ENCODE measurements around the gene ADGRV1. TPM values are rescaled to one million over a fixed set of nuclear protein-coding genes. Genes with fewer than 3 reads are reported as not detected.

ADGRV1 gene
- total RNA-seq, 4 donors from 2014 or later: 0.28 to 6.5 (median 3.7) TPM

DNA sequence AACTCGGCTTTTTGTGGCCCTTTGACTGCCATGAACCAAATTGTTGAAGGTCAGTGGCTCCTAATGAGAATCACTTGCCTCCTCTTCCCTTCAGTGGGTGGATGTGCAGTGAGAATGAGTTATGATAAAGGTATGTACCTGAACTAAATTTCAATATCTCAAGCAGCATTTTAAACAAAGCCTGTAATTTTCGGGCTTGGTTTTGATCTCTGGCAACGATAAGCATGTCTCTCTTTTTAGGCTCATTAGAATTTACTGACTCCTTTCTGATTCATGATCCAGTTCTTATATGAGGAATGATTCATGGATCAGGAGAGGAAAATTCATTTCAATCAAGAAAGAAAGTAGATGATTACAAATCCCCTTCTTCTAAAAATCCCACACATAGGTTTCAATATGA is 519.0 kb downstream of the ADGRV1 start:
- no peak for TF ChIP-seq POLR2A (IDR thresholded peaks at IDR 0.05)
- H3K4me1 ChIP-seq: no peaks in the 10 kb centered on the region
- H3K27me3 ChIP-seq: no peaks in the 10 kb centered on the region
- no peaks in the 10 kb centered on the region for H3K9me3 ChIP-seq
- H3K27ac ChIP-seq: no peak overlapping the region
- H3K36me3 ChIP-seq: no peaks in the 10 kb centered on the region
- no peak for DNase-seq
- H3K4me3 ChIP-seq: no peak overlapping the region

DNA sequence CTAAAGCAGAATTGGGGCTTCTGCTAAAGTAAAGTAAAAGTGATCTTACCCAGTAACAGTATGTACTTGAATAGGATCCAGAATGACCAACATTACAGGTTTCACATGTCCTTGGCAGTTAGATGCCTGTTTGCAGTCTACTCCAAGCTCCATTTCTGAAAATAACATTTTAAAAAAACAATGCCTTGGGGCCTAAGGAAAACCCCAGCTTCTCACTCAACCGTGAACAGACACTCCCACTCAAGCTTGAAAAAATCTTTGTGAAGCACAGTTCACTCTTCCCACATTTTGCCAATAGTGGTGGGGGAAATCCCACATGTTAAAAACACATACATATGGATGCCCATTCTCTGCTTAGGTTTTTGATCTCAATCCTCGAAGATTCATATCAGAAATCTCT is 520.4 kb downstream of the ADGRV1 start:
- no peaks in the 10 kb centered on the region for H3K9me3 ChIP-seq
- no peaks in the 10 kb centered on the region for H3K36me3 ChIP-seq
- no peak for DNase-seq
- TF ChIP-seq POLR2A (IDR thresholded peaks at IDR 0.05): no peak
- TF ChIP-seq, protein P1, sequence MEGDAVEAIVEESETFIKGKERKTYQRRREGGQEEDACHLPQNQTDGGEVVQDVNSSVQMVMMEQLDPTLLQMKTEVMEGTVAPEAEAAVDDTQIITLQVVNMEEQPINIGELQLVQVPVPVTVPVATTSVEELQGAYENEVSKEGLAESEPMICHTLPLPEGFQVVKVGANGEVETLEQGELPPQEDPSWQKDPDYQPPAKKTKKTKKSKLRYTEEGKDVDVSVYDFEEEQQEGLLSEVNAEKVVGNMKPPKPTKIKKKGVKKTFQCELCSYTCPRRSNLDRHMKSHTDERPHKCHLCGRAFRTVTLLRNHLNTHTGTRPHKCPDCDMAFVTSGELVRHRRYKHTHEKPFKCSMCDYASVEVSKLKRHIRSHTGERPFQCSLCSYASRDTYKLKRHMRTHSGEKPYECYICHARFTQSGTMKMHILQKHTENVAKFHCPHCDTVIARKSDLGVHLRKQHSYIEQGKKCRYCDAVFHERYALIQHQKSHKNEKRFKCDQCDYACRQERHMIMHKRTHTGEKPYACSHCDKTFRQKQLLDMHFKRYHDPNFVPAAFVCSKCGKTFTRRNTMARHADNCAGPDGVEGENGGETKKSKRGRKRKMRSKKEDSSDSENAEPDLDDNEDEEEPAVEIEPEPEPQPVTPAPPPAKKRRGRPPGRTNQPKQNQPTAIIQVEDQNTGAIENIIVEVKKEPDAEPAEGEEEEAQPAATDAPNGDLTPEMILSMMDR (IDR thresholded peaks at IDR 0.05): no peak
- H3K4me1 ChIP-seq: no peaks in the 10 kb centered on the region
- no peak overlapping the region for H3K4me3 ChIP-seq
- no peak overlapping the region for H3K27ac ChIP-seq
- H3K27me3 ChIP-seq: no peaks in the 10 kb centered on the region

DNA sequence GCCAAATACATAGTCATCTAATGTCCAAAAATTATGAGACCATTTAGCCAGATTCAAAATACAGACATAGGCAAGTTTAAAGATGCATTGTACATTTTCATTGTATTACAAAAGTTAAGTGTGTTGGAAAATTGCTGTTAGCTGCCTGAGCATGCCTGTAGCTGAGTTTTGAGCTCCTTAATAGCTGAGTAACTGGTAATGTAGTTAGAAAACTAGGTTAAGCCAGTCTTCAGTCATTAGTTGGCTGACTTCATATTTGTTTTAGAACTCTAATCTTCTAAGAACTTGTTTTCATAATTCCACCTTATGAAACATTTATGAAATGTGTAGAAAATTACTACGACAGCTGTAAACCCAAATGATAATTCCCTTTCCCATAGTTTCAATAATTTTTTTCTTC is 531.2 kb downstream of the ADGRV1 start:
- Histone ChIP-seq H3K4me1 (no peaks in the 10 kb centered on the region), H3K9me3 (no peaks in the 10 kb centered on the region), H3K36me3 (no peaks in the 10 kb centered on the region), H3K27ac (no peak overlapping the region), H3K4me3 (no peak overlapping the region), H3K27me3 (no peaks in the 10 kb centered on the region)
- no peak for DNase-seq
- TF ChIP-seq, protein P1 (IDR thresholded peaks at IDR 0.05): no peak

DNA sequence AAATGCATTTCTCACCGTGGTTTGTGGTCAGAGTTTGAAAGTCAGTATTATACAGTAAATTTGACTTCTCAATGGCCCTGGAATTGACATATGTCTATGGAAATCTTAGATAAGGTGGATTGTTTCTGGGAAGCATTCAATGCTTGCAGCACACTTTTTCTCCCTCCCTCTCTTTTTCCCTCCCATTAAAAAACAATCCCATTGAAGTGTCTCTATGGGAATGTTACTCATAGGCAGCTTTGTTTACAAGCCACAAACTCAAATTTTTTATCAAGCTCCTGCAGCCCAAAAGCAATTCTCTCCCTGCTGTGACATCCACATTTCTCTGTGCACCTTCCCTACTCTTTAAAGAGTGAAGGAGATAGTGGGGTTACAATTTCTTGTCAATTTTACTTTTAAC is 532.4 kb downstream of the ADGRV1 start:
- no peaks in the 10 kb centered on the region for H3K9me3 ChIP-seq
- H3K4me1 ChIP-seq: no peaks in the 10 kb centered on the region
- no peak overlapping the region for H3K27ac ChIP-seq
- no peak for DNase-seq
- no peak overlapping the region for H3K4me3 ChIP-seq
- H3K27me3 ChIP-seq: no peaks in the 10 kb centered on the region
- TF ChIP-seq, protein P1 (IDR thresholded peaks at IDR 0.05): no peak
- no peak for TF ChIP-seq POLR2A (IDR thresholded peaks at IDR 0.05)
- H3K36me3 ChIP-seq: no peaks in the 10 kb centered on the region

DNA sequence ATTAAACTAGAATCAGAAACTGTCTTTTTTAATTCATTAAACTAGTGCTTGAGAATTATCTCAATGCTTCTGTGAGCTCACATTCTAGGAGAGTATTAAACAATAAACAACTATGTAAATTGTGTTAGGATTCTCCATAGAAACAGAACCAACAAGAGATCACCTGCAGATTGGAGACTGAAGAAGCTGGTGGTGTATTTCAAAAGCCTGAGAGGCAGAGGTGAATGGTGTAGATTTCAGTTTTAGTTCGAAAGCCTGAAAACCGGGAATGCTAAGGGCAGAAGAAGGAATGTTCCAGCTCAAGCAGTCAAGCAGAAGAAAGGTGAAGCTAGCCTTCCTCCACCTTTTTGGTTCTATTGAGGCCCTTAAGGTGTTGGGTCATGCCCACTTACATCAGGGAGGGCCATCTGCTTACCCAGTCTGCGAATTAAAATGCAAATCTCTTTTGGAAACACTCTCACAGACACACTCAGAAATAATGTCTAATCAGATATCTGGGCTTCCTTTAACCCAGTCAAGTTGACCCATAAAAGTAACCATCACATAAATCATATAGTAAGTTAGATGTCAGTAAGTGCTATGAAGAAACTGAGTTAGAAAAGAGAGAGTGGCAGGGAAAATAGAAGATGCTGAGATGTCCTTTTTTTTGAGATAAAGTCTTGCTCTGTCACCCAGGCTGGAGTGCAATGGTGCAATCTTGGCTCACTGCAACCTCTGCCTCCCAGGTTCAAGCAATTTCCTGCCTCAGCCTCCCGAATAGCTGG is 533.1 kb downstream of the ADGRV1 start:
- Histone ChIP-seq H3K9me3 (no peaks in the 10 kb centered on the region), H3K4me1 (no peaks in the 10 kb centered on the region), H3K27ac (no peak overlapping the region), H3K4me3 (no peak overlapping the region), H3K27me3 (no peaks in the 10 kb centered on the region), H3K36me3 (no peaks in the 10 kb centered on the region)
- no peak for DNase-seq
- TF ChIP-seq, protein P1 (IDR thresholded peaks at IDR 0.05): no peak
- no peak for TF ChIP-seq POLR2A (IDR thresholded peaks at IDR 0.05)

DNA sequence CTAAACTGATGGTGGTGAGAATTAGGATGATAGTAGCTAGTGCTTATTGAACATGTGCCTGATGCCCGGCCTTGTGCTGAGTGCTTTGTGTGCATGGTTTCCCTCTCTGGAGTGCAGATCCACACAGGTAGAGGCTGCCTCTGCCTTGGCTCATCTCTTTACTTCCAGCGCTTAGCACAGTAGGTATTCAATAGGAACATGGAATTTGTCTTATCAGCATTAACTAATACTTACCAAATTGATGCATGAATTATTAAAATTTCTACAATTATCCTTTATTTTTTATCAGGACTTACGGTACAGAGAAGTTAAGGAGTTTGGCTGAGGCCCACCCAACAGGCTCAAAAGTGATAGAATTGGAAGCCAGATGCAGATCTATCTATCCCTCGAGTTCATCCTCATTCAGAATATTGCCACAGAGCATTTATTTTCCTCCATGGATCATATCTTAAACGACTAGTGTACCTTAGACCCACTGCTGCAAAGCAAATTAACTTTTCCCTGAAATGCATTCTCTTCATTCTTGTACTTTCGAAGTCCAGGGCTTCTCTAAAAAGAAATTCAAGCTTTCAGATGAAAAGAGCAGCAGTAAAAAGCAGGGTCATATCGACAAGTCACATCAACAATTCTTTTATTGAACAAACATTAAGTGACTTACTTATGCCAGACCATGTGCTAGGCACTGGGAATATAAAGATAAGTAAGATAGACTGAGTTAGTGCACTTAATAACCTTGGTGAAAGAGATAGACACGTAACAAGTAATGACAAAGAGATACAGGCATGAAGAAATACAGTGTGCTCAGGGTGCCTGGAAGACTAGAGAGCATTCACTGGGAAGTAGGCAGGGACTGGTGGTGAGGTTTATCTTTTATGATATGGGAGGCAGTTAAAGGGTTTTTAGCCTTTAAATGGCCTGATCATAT is 534.5 kb downstream of the ADGRV1 start:
- no peak for DNase-seq
- Histone ChIP-seq H3K36me3 (no peaks in the 10 kb centered on the region), H3K4me1 (no peaks in the 10 kb centered on the region), H3K27me3 (no peaks in the 10 kb centered on the region), H3K9me3 (no peaks in the 10 kb centered on the region), H3K4me3 (no peak overlapping the region), H3K27ac (no peak overlapping the region)
- TF ChIP-seq POLR2A (IDR thresholded peaks at IDR 0.05): no peak
- TF ChIP-seq, protein P1 (IDR thresholded peaks at IDR 0.05): no peak

Measured in Peyer's patch (tissue), 4 donors.